OCI-M2 (cell line): Measurements from ENCODE around the gene CTDSP1.
A peak's percentile ranks its signal among the peaks of the same experiment; 100 is the strongest.

Experiments
- DNase-seq: peaks from one replicate; lab custom pipeline; 2025; ENCODE audit not compliant: unreplicated experiment; lab: John Stamatoyannopoulos, UW

The CTDSP1 gene

GRCh38 chr2:218398437-218399390 lies 954 bp upstream of the CTDSP1 start:
- no peak for DNase-seq

GRCh38 chr2:218400167-218400929 lies 680 bp downstream of the CTDSP1 start:
- no peak for DNase-seq

- no peak for DNase-seq
These were observed 1.5 kb downstream of the CTDSP1 start for GRCh38 chr2:218400930-218401881.

DNA sequence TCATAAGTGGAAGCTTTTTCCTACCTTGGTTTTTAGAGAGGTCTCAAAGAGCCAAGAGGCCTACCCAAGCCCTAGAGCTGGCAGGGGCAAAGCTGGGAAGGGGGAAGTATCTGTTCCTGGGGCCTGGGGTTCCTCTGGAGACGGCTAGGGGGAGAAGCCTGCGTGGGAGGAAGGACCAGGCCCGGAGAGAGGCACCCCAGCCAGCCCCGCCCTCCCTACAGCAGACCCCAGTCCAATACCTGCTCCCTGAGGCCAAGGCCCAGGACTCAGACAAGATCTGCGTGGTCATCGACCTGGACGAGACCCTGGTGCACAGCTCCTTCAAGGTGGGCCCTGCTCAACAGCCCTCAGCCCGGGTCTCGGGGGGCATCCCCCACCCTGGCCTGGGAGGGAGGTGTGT lies 2.2 kb downstream of the CTDSP1 start:
- no peak for DNase-seq

DNA sequence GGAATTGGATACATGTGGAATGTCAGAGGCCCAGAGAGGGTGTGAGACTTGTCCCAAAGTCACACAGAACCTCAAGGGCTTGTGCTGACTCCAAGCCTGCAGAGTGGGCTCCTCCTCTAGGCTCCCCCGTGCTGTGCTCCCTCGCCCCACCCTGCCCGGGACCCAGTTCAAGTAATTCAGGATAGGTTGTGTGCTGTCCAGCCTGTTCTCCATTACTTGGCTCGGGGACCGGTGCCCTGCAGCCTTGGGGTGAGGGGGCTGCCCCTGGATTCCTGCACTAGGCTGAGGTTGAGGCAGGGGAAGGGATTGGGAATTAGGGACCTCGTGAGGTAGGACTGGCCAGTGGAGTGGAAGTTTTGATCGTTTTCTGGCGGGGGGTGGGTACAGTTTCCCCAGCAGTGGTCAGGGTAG lies 2.8 kb downstream of the CTDSP1 start:
- DNase-seq, result no peak

DNA sequence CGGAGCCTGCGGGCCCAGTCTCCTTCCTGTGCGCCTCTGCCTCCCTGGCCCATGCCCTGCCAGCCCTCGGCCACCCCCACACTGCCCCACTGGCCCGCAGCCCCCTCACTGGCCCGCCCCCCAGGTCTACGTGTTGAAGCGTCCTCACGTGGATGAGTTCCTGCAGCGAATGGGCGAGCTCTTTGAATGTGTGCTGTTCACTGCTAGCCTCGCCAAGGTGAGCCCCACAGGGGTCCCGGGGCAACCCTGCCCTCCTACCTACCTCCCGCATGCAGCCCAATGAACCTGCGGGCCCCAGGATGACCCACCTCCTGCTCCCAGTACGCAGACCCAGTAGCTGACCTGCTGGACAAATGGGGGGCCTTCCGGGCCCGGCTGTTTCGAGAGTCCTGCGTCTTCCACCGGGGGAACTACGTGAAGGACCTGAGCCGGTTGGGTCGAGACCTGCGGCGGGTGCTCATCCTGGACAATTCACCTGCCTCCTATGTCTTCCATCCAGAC lies 3.3 kb downstream of the CTDSP1 start:
- DNase-seq, result no peak

GRCh38 chr2:218403810-218404209 lies 4.1 kb downstream of the CTDSP1 start:
- DNase-seq, result no peak

DNA sequence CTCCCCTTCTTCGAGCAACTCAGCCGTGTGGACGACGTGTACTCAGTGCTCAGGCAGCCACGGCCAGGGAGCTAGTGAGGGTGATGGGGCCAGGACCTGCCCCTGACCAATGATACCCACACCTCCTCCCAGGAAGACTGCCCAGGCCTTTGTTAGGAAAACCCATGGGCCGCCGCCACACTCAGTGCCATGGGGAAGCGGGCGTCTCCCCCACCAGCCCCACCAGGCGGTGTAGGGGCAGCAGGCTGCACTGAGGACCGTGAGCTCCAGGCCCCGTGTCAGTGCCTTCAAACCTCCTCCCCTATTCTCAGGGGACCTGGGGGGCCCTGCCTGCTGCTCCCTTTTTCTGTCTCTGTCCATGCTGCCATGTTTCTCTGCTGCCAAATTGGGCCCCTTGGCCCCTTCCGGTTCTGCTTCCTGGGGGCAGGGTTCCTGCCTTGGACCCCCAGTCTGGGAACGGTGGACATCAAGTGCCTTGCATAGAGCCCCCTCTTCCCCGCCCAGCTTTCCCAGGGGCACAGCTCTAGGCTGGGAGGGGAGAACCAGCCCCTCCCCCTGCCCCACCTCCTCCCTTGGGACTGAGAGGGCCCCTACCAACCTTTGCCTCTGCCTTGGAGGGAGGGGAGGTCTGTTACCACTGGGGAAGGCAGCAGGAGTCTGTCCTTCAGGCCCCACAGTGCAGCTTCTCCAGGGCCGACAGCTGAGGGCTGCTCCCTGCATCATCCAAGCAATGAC lies 4.8 kb downstream of the CTDSP1 start:
- no peak for DNase-seq

DNA sequence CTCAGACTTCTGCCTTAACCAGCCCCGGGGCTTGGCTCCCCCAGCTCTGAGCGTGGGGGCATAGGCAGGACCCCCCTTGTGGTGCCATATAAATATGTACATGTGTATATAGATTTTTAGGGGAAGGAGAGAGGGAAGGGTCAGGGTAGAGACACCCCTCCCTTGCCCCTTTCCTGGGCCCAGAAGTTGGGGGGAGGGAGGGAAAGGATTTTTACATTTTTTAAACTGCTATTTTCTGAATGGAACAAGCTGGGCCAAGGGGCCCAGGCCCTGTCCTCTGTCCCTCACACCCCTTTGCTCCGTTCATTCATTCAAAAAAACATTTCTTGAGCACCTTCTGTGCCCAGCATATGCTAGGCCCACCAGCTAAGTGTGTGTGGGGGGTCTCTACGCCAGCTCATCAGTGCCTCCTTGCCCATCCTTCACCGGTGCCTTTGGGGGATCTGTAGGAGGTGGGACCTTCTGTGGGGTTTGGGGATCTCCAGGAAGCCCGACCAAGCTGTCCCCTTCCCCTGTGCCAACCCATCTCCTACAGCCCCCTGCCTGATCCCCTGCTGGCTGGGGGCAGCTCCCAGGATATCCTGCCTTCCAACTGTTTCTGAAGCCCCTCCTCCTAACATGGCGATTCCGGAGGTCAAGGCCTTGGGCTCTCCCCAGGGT lies 5.5 kb downstream of the CTDSP1 start:
- no peak for DNase-seq

DNA sequence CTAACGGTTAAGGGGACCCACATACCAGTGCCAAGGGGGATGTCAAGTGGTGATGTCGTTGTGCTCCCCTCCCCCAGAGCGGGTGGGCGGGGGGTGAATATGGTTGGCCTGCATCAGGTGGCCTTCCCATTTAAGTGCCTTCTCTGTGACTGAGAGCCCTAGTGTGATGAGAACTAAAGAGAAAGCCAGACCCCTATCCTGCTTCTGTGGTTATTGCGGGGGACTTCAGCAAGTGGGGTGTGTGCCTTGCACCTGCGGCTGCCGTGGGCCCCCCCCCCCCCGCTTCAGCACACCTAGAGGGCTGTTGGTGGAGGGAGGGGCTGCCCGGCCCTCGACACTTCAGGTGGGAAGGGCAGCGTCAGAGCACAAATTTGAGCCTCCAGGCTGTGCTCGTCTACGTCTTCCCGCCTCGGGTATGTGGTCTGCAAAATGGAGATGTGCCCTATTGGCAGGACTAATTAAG lies 6.1 kb downstream of the CTDSP1 start:
- DNase-seq, result no peak

DNA sequence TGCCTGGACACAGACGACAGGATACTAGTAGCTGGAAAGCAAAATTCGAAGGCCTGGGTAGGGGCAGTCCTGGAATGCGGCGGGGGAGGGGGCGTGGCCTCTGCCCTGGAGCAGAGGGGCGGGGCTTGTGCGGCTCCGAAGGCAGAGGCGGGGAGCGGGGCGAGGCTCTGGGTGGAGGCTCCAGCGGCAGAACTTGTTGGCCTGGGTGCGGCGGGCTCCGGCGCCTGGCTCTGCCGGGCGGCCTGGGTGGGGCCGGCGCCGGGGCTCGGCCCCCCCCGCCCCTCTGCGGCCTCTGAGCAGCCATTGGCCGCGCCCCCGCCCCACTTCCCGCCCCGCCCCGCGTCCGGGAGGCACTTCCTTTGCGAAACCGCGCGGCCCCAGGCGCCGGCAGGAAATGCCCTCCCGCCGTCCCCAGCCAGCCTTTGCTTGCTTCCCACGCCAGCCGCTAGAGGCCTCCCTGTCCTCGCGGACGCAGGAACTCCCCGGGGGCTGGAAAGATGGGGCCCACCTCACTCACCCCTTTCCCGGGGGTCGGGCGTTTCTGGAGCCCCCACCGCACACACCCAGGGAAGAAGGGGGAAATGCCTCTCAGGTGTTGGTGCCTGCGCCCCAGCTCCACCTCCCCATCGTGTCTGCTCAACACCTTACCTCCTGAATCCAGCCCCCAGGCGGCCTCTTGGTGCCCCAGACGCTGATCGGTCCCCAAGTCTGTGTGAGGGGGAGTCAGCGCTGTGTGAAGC lies 6.7 kb downstream of the CTDSP1 start:
- peak; percentile 72 for DNase-seq

- DNase-seq, result peak; percentile 30
These were observed 7.4 kb downstream of the CTDSP1 start for GRCh38 chr2:218406949-218407618.

DNA sequence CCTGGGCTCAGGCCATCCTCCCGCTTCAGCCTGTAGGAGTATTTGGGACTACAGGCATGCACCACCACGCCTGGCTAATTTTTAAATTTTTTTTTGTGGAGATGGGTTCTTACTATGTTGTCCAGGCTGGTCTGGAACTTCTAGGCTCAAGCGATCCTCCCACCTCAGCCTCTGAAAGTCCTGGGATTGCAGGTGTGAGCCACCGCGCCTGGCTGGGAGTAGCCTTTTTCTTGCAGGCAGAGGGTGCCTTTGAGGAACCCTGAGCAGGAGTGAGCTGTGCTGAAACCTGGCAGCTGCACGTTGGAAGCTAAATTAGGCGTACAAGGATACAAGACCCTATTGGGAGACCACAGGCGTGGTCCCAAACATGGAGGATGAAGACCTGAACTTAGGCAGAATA lies 8.0 kb downstream of the CTDSP1 start:
- DNase-seq, result no peak

- no peak for DNase-seq
These were observed 18.7 kb downstream of the CTDSP1 start for GRCh38 chr2:218418321-218418716.

- DNase-seq, result no peak
These were observed 19.2 kb downstream of the CTDSP1 start, which contains the start of gene VIL1 for GRCh38 chr2:218418717-218419458. VIL1 (plus strand) TSS chr2:218419123; CDS start chr2:218423779, 4,656 bp downstream.

GRCh38 chr2:218419630-218420216 lies 20.1 kb downstream of the CTDSP1 start:
- no peak for DNase-seq

DNA sequence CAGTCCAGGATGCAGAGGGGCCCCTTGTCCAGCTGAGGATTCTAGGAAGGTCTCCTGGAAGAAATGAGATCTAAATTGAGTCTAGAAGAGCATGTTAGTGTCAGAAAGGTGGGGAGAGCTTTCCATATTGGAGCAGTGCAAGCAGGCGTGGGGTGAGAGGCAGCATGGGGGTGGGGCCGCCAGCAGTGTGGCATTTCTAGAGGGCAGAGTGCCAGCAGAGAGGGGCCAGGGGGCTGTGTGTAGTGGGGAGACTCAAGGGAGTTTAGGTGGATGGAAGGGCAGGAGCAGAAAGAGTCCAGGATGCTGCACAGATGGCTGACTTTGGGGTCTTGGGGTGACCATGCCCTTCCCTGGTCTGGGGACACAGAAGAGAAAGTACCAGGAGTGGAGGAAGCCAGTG lies 21.4 kb downstream of the CTDSP1 start:
- no peak for DNase-seq
